Panc1 (cell line): Measurements from ENCODE around the gene DNAL1.

ENCODE experiments used
- CTCF ChIP-seq: fragments of 450-650 bp; IDR thresholded peaks from 2 replicates; pipeline ENCODE4 v1.5.1; 2017; ENCODE audit warnings: mild to moderate bottlenecking
- POLR2AphosphoS5 ChIP-seq: IDR thresholded peaks from 2 replicates; pipeline ENCODE4 v1.6.1; 2012; ENCODE audit warnings: mild to moderate bottlenecking, low read depth, low read length, moderate library complexity

- TF ChIP-seq POLR2AphosphoS5 (no peak), CTCF (no peak)
Measured at GRCh38 chr14:73623504-73624054, 21.2 kb upstream of the DNAL1 start.
